Stomach smooth muscle (tissue), 2 donors: ENCODE results near the gene FBXL22.

ENCODE experiments used
- H3K27ac ChIP-seq: one replicate; pipeline ENCODE4 v1.7.0; 2013; ENCODE audit warnings: mild to moderate bottlenecking, low read length, inconsistent platforms
- H3K27me3 ChIP-seq, 2 donors: one replicate each; pipeline ENCODE4 v1.7.0; 2013; ENCODE audit warnings: low read length in 2 of 2; ENCODE audit not compliant: insufficient read depth in 2 of 2, control insufficient read depth in 1 of 2
- H3K36me3 ChIP-seq, 2 donors: one replicate each; pipeline ENCODE4 v1.7.0; 2013; ENCODE audit warnings: low read length in 2 of 2; ENCODE audit not compliant: control insufficient read depth in 2 of 2, insufficient read depth in 2 of 2
- H3K4me1 ChIP-seq: one replicate; pipeline ENCODE4 v1.7.0; 2013; ENCODE audit warnings: low read length; ENCODE audit not compliant: control insufficient read depth, insufficient read depth
- H3K4me3 ChIP-seq, 2 donors: one replicate each; pipeline ENCODE4 v1.7.0; 2013; ENCODE audit warnings: low read length in 2 of 2
- H3K9ac ChIP-seq, 2 donors: one replicate each; pipeline ENCODE4 v1.7.0; 2013; ENCODE audit warnings: low read length in 2 of 2, mild to moderate bottlenecking in 1 of 2
- H3K9me3 ChIP-seq, 2 donors: one replicate each; pipeline ENCODE4 v1.7.0; 2013; ENCODE audit warnings: low read length in 2 of 2; ENCODE audit not compliant: control insufficient read depth in 2 of 2
- donor health status: healthy.
- donor health status: Pancreatic carcinoma.

Gene FBXL22

DNA sequence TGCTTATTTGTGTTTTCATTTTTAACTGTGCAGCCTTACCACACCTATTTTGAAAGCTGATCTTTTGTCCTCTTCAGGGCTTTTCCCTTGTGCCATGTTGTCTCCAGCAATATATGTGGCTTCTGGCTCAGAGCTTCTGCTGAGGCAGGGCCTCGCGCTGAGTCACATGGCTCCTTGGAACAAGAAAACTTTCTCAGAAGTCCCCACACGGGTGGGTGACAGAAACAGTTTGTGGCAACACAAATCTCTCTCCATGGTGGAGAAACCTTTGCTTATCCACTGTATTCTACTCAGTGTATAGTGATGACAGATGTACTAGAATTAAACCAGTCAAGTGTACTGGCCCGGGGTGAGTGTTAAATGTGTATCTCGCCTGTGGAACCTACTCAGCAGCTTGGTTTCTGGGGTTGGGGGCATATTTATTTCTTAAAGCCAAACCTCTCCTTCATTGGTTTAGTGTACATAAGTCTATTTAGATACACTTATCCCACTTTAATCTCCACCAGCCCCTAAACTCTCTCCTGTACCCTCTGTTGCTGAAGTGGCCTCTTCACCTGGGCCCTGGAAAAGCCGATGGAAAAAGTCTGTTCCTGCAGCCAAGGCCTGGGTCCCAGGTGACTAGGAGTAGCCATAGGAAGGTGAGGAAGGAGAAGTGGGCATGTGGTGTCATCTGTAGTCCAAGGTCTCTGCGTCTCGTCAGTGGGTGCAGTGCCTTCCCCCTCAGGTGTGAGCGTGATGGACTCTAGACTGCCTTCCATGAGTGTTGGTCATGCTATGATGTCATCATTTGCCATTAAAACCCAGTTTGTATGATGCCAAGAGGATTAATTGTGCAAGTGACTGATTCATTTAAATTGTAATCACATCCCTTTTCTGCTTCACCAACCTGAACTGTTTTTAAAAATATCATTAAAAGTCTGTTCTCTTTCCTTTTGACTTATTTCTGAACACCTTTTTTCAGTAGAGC lies 3.2 kb upstream of the FBXL22 start:
- Histone ChIP-seq H3K9me3 (no peaks in the 10 kb centered on the region), H3K4me3 (no peak overlapping the region), H3K27me3 (no peaks in the 10 kb centered on the region), H3K4me1 (peaks cover 42% of the 10 kb centered on the region), H3K36me3 (peaks cover 18 to 29% of the 10 kb centered on the region in 2 donors), H3K9ac (no peak overlapping the region), H3K27ac (peak overlapping the region; percentile 99)

DNA sequence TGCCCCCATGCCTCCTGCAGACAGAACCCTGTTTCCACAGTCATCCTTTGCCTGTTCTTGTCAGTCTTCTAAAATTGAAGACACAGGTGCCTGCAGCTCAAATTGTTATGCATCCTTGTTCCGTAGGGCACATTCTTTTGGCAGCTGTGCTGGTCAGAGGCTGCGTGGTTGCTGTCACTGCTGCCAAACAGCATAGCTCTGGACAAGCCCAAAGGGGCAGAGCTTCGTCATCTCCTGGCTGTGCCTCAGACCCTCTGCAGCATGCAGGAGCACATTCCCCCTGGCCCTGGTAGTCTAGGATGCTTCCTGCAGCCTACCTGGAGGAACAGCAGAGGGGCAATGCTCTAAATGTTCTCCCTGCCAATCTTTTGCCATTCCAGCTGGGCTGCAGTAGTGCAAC lies 2.1 kb upstream of the FBXL22 start:
- H3K36me3 ChIP-seq: peaks cover 15 to 20% of the 10 kb centered on the region in 2 donors
- H3K4me1 ChIP-seq: peaks cover 52% of the 10 kb centered on the region
- peak overlapping the region in 1 of 2 donors; percentile 21 for H3K9ac ChIP-seq
- H3K4me3 ChIP-seq: peak overlapping the region; percentile 1 to 35
- H3K27me3 ChIP-seq: no peaks in the 10 kb centered on the region
- peak overlapping the region; percentile 99 for H3K27ac ChIP-seq
- H3K9me3 ChIP-seq: no peaks in the 10 kb centered on the region

DNA sequence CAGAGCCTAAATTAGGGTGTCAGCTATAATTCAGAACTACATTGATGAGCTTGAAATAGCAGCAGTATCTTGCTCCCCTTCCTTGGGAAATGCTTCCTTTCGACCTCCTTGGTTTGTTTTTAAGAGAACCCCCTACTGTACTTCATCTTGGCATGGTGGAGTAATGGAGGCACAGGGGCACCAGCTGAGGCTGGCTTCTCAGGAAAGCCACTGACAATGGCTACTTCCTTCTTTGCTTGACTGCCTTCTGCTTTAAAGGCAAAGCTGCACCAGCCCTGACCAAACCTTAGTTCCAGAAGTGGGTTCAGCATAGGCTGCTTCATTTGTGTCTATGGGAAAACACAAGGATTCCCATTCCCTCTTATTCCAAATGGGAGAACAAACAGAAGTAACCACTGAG lies 1.5 kb upstream of the FBXL22 start:
- Histone ChIP-seq H3K4me3 (peak overlapping the region; percentile 21 to 88), H3K4me1 (peaks cover 58% of the 10 kb centered on the region), H3K27me3 (no peaks in the 10 kb centered on the region), H3K9ac (peak overlapping the region; percentile 78 to 85), H3K27ac (peak overlapping the region; percentile 99), H3K36me3 (peaks cover 9 to 16% of the 10 kb centered on the region in 2 donors), H3K9me3 (no peaks in the 10 kb centered on the region)

DNA sequence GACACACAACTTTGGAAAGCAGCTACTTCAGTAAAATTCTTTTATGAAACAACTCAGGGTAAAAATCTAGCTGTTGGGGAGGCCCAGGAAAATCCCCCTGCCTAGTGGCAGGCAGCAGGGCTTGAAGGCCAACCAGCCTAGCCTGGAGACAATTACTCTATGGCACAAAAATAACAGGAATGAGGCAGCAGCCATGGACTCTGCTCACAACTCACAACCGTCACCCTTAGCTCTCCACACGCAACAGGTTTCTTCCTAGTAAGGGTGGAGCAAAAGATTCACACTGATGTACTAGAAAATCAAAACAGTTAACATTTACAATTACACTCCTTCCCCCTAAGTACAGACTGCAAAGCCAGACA lies 530 bp upstream of the FBXL22 start:
- Histone ChIP-seq H3K9ac (peak overlapping the region; percentile 78 to 85), H3K27ac (peak overlapping the region; percentile 99), H3K4me3 (peak overlapping the region; percentile 59 to 88), H3K36me3 (peaks cover 6 to 7% of the 10 kb centered on the region in 2 donors), H3K27me3 (no peaks in the 10 kb centered on the region), H3K9me3 (no peaks in the 10 kb centered on the region), H3K4me1 (peaks cover 63% of the 10 kb centered on the region)

DNA sequence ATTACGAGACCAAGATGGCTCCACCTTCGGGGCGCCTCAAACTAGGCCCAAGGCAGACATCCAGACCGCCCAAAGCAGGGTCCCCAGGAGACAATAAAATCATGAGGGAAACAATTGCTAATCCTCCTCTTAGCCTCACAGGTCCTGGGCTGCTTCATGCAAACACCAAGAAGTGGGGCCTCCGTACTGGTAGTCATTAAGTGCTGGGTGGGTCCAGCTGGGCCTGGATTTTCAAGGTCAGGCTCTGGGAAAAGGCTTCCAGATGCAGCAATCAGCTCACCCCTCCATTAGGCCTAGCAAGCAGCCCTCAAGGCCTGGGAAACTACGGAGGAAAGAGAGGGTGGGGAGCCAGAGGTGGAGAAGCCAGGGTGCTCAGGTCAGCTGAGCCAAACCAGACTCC lies 634 bp downstream of the FBXL22 start:
- H3K4me3 ChIP-seq: peak overlapping the region; percentile 59 to 88
- H3K27ac ChIP-seq: peak overlapping the region; percentile 99
- H3K9me3 ChIP-seq: no peaks in the 10 kb centered on the region
- peak overlapping the region; percentile 78 to 98 for H3K9ac ChIP-seq
- no peaks in the 10 kb centered on the region for H3K27me3 ChIP-seq
- peaks cover 5 to 7% of the 10 kb centered on the region in 2 donors for H3K36me3 ChIP-seq
- peaks cover 71% of the 10 kb centered on the region for H3K4me1 ChIP-seq

DNA sequence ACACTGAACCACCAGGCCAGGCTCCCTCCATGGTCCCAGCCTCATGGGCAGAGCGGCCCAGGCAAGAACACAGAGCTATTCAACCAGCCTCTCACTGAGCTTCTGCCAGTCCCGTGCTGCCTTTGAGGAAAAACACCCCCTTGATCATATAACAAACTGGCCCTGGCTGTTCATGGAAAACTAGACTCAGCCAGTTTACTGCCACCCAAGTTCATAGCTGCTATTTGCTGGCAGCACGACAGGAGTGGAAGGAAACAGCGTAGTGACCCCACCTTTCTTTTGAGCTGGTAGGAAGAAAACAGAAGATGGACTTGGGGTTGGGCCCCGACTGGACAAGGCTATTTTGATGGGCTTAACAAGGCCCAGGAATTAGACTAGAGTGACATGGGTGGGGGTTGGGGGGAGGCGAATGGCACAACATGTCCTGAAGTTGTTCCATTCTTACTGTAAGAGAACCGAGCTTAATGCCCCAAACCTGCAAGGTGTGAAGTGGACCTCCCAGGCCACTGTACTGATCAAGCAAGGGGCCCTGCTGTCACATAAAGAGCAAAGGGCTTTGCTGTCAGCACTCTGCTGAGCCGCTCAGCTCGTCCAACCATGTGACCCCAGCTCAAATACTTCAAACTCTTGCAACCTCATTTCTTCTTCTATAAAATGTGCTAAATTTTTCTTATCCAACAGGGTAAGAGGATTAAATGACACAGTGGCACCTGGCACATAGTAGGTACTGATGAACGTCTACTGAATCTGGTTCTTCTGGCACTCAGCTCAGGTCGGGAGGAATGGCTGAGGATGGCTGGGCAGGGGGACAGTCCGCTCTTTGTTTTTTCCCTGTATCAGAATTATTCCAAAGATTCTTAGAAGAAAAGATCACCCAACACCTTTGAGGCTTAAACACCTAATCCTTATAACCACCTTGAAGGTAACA lies 1.6 kb downstream of the FBXL22 start:
- Histone ChIP-seq H3K27ac (peak overlapping the region; percentile 99), H3K4me1 (peaks cover 71% of the 10 kb centered on the region), H3K9me3 (no peaks in the 10 kb centered on the region), H3K36me3 (peaks cover under 1% of the 10 kb centered on the region in 2 donors), H3K9ac (peak overlapping the region; percentile 78 to 98), H3K4me3 (peak overlapping the region; percentile 59 to 88), H3K27me3 (no peaks in the 10 kb centered on the region)

DNA sequence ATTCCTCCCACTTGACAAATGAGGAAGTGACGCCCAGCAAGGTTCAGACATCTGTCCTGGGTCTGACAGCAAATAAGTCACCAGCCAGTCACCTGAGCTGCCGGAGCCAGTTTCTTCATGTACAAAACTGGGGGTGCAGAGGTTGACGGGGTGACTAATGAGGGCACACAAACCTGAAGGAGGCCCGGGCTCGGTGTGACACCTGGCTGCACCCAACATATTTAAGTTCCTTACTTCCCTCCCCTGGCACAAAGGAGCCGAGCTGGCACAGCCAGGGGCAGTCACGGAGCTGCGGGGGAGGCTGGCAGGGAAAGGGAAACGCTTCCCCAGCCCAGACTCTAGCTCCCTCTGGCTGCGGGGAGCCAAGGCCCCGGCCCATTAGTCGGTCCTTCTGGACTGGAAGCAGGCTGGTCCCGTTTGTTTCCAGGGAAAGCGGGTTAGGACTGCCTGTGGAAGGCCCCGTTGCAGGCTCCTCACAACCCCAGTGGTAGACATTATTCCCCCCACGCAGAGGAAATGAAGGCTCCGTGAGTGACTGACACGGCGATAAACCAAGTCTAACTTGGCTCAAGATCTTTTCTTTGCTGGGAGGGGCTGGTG lies 2.3 kb downstream of the FBXL22 start:
- peak overlapping the region; percentile 99 for H3K27ac ChIP-seq
- no peaks in the 10 kb centered on the region for H3K36me3 ChIP-seq
- H3K9ac ChIP-seq: peak overlapping the region; percentile 78 to 98
- H3K9me3 ChIP-seq: no peaks in the 10 kb centered on the region
- no peaks in the 10 kb centered on the region for H3K27me3 ChIP-seq
- peak overlapping the region; percentile 59 to 88 for H3K4me3 ChIP-seq
- H3K4me1 ChIP-seq: peaks cover 70% of the 10 kb centered on the region

DNA sequence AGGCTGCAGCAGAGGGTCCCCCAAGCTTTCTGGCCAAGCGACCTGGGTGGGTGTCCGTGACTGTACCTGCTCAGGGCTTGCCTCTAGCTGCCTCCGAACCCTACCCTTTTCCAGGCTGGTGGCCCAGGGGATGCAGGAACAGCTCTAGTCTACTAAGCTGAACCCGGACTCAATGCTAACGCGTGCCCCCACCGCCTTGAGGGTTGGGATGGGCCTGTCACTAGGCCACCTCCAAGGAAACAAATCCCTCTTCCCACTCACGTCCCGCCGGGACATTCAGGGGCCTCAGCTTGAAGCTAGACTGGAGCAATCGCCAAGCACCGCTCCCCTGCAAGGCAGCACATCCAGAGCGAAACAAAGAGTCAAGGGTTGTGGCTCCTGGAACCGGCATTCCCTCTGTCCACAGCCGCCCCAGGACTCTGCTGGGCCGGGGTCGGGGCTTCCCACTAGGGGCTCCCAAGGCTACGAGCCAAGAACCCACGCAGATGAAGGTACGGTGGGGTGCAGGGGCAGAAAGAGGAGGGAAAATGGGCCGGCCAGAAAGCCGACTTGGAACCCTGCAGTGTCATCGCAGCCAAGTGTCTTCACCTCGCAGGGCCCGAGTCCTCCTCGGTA lies 2.9 kb downstream of the FBXL22 start:
- peak overlapping the region; percentile 59 to 88 for H3K4me3 ChIP-seq
- H3K9ac ChIP-seq: peak overlapping the region; percentile 78 to 98
- H3K9me3 ChIP-seq: no peaks in the 10 kb centered on the region
- H3K4me1 ChIP-seq: peaks cover 64% of the 10 kb centered on the region
- H3K36me3 ChIP-seq: no peaks in the 10 kb centered on the region
- H3K27ac ChIP-seq: peak overlapping the region; percentile 99
- no peaks in the 10 kb centered on the region for H3K27me3 ChIP-seq

DNA sequence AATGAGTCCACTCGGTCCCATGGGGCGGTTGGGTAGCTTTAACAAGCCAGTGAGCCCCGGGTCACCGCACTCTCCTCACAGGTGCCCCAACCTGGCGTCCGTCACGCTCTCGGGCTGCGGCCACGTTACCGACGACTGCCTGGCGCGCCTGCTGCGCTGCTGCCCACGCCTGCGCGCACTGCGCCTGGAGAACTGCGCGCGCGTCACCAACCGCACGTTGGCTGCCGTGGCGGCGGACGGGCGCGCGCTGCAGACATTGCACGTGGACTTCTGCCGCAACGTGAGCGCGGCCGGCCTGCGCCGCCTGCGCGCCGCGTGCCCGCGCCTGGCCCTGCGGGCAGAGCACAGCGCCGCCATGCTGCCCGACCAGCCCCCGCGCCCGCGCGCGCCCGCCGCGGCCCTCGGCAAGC lies 3.4 kb downstream of the FBXL22 start:
- peak overlapping the region; percentile 99 for H3K27ac ChIP-seq
- H3K27me3 ChIP-seq: no peaks in the 10 kb centered on the region
- no peaks in the 10 kb centered on the region for H3K36me3 ChIP-seq
- peaks cover 60% of the 10 kb centered on the region for H3K4me1 ChIP-seq
- no peaks in the 10 kb centered on the region for H3K9me3 ChIP-seq
- peak overlapping the region; percentile 78 to 98 for H3K9ac ChIP-seq
- H3K4me3 ChIP-seq: peak overlapping the region; percentile 75 to 88
